SK-N-SH (cell line): ENCODE results near the gene AGT.

ENCODE experiments used
- EP300 ChIP-seq, 2 experiments: IDR thresholded peaks; 2 replicates each; pipeline versions ENCODE4 v1.4.0 to v1.6.1; 2012; ENCODE audit warnings: borderline replicate concordance in 1 of 2, low read depth in 1 of 2, low read length in 1 of 2
- GABPA ChIP-seq: IDR thresholded peaks from 2 replicates; pipeline ENCODE4 v1.4.0; 2012; ENCODE audit warnings: low read depth, mild to moderate bottlenecking
- GATA2 ChIP-seq: sonication (generic); formaldehyde crosslinking; IDR thresholded peaks from 2 replicates; pipeline ENCODE4 v1.5.0; 2020; ENCODE audit warnings: mild to moderate bottlenecking, missing genetic modification reagents
- IRF3 ChIP-seq: fragments of 150-350 bp; IDR thresholded peaks from 2 replicates; pipeline ENCODE4 v1.6.1; 2016; ENCODE audit warnings: mild to moderate bottlenecking, low read depth, low read length
- MEF2A ChIP-seq: IDR thresholded peaks from 2 replicates; pipeline ENCODE4 v1.4.0; 2012; ENCODE audit warnings: low read depth, borderline replicate concordance
- NRF1 ChIP-seq: IDR thresholded peaks from 2 replicates; pipeline ENCODE4 v1.6.1; 2012; ENCODE audit warnings: low read depth, mild to moderate bottlenecking, low read length
- POLR2AphosphoS5 ChIP-seq: IDR thresholded peaks from 2 replicates; pipeline ENCODE4 v1.6.1; 2012; ENCODE audit warnings: low read depth, low read length
- RAD21 ChIP-seq: IDR thresholded peaks from 2 replicates; pipeline ENCODE4 v1.6.1; 2012; ENCODE audit warnings: mild to moderate bottlenecking, low read length
- SMC3 ChIP-seq: IDR thresholded peaks from 2 replicates; pipeline ENCODE4 v1.6.1; 2012; ENCODE audit warnings: low read depth, low read length, improper control_type of control experiment
- TF ChIP-seq, protein P1 (sequence below): fragments of 200-600 bp; sonication (generic); IDR thresholded peaks from 2 replicates; pipeline ENCODE4 v1.6.1; 2017; ENCODE audit warnings: antibody characterized with exemption, mild to moderate bottlenecking, moderate library complexity
- TF ChIP-seq, protein P2 (sequence below): IDR thresholded peaks from 2 replicates; pipeline ENCODE4; 2012

GRCh38 chr1:230757856-230758708, 44.2 kb upstream of the AGT start:
- no peak for TF ChIP-seq IRF3
- TF ChIP-seq, protein P1, sequence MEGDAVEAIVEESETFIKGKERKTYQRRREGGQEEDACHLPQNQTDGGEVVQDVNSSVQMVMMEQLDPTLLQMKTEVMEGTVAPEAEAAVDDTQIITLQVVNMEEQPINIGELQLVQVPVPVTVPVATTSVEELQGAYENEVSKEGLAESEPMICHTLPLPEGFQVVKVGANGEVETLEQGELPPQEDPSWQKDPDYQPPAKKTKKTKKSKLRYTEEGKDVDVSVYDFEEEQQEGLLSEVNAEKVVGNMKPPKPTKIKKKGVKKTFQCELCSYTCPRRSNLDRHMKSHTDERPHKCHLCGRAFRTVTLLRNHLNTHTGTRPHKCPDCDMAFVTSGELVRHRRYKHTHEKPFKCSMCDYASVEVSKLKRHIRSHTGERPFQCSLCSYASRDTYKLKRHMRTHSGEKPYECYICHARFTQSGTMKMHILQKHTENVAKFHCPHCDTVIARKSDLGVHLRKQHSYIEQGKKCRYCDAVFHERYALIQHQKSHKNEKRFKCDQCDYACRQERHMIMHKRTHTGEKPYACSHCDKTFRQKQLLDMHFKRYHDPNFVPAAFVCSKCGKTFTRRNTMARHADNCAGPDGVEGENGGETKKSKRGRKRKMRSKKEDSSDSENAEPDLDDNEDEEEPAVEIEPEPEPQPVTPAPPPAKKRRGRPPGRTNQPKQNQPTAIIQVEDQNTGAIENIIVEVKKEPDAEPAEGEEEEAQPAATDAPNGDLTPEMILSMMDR, result no peak
- TF ChIP-seq NRF1, result no peak
- TF ChIP-seq RAD21, result no peak
- no peak for TF ChIP-seq MEF2A
- no peak for TF ChIP-seq POLR2AphosphoS5
- TF ChIP-seq EP300 (IDR thresholded peaks at IDR 0.05; ENCODE audit: borderline replicate concordance in 1 of 2, low read depth in 1 of 2, low read length in 1 of 2), result no peak
- TF ChIP-seq, protein P2, sequence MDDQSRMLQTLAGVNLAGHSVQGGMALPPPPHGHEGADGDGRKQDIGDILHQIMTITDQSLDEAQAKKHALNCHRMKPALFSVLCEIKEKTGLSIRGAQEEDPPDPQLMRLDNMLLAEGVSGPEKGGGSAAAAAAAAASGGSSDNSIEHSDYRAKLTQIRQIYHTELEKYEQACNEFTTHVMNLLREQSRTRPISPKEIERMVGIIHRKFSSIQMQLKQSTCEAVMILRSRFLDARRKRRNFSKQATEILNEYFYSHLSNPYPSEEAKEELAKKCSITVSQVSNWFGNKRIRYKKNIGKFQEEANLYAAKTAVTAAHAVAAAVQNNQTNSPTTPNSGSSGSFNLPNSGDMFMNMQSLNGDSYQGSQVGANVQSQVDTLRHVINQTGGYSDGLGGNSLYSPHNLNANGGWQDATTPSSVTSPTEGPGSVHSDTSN, result no peak
- TF ChIP-seq GATA2 (CRISPR knock-in tag), result no peak
- no peak for TF ChIP-seq SMC3
- no peak for TF ChIP-seq GABPA
